Astrocyte of the cerebellum (primary cell): Measurements from ENCODE around the gene HSD17B12.

Experiments
- DNase-seq: peaks from one replicate; pipeline ENCODE4 v3.0.0-alpha.2; 2011; ENCODE audit warnings: low read depth
- H3K4me3 ChIP-seq: 2 replicates; pipeline ENCODE4 v1.5.1; 2011; ENCODE audit warnings: mild to moderate bottlenecking, low read depth, low read length, moderate library complexity
- CTCF ChIP-seq: IDR thresholded peaks from 2 replicates; pipeline ENCODE4 v1.5.1; 2012; ENCODE audit warnings: low read length, low read depth, moderate library complexity, mild to moderate bottlenecking; ENCODE audit errors: missing control alignments
- in situ Hi-C: cut with HindIII; loops from 2 replicates; pipeline ENCODE4 v1.10.0; 2017; ENCODE audit warnings: low sequenced_read_pairs

HSD17B12 gene

GRCh38 chr11:43712676-43713075, 32.1 kb downstream of the HSD17B12 start:
- no peak overlapping the region for H3K4me3 ChIP-seq
- DNase-seq: no peak
- TF ChIP-seq CTCF: no peak
- in situ Hi-C loops: no loop called here

GRCh38 chr11:43718373-43718772, 37.8 kb downstream of the HSD17B12 start:
- TF ChIP-seq CTCF: no peak
- H3K4me3 ChIP-seq: no peak overlapping the region
- in situ Hi-C loops: no loop called here
- no peak for DNase-seq

- no peak overlapping the region for H3K4me3 ChIP-seq
- in situ Hi-C loops: no loop called here
- no peak for TF ChIP-seq CTCF
- DNase-seq: no peak
Measured at GRCh38 chr11:43723617-43724016, 43.1 kb downstream of the HSD17B12 start.

GRCh38 chr11:43732225-43732624, 51.7 kb downstream of the HSD17B12 start:
- H3K4me3 ChIP-seq: no peak overlapping the region
- no peak for TF ChIP-seq CTCF
- in situ Hi-C loops: no loop called here
- no peak for DNase-seq

- H3K4me3 ChIP-seq: no peak overlapping the region
- no peak for DNase-seq
- in situ Hi-C loops: no loop called here
- TF ChIP-seq CTCF: no peak
Measured at GRCh38 chr11:43734256-43734655, 53.7 kb downstream of the HSD17B12 start.

- H3K4me3 ChIP-seq: no peak overlapping the region
- in situ Hi-C loops: no loop called here
- DNase-seq: no peak
- no peak for TF ChIP-seq CTCF
Measured at GRCh38 chr11:43735115-43735514, 54.6 kb downstream of the HSD17B12 start.

GRCh38 chr11:43735961-43736360, 55.4 kb downstream of the HSD17B12 start:
- in situ Hi-C loops: no loop called here
- no peak for TF ChIP-seq CTCF
- peak; percentile 42 for DNase-seq
- no peak overlapping the region for H3K4me3 ChIP-seq
